ENCODE data around the gene PDE11A. TPM values are rescaled to one million over a fixed set of nuclear protein-coding genes. Genes with fewer than 3 reads are reported as not detected.

PDE11A gene
- total and polyA plus RNA-seq, 2 experiments from 2014 or later, result 0.08 to 0.73 TPM

DNA sequence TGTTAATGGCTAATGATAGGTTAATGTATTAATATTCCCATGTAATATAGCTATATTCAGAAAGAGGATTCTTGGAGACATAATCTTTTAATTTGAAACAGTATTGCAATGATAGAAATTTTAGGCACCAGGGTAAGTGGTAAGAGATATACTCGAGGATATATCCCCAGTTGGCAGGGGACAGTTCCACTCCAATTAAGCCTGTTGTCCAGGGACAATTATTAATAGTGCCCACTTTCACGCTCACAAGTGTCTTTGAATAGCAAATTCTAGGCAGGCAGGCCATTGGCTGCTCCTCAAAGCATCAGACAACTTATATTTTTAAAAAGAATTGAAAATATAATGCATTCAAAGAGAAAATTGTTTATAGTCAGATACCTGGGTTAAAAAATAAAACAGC, 190.7 kb downstream of the PDE11A start:
- H3K27ac ChIP-seq (ENCODE audit: low read depth), result no peak overlapping the region
- H3K4me3 Mint-ChIP-seq, result no peak overlapping the region
- H3K4me1 ChIP-seq (ENCODE audit: insufficient read depth), result no peaks in the 10 kb centered on the region
- H3K27me3 ChIP-seq (ENCODE audit: insufficient read depth), result no peaks in the 10 kb centered on the region
- no peaks in the 10 kb centered on the region for H3F3A ChIP-seq (replicated peaks; ENCODE audit: low read depth)
- no peaks in the 10 kb centered on the region for H3K79me2 ChIP-seq (replicated peaks; ENCODE audit: insufficient read depth)
- H3K36me3 Mint-ChIP-seq (ENCODE audit: low read depth), result no peaks in the 10 kb centered on the region
- no peak overlapping the region for H3K4me2 ChIP-seq
- no peaks in the 10 kb centered on the region for H3K9me3 Mint-ChIP-seq
- H4K20me1 ChIP-seq (replicated peaks; ENCODE audit: insufficient read depth), result no peaks in the 10 kb centered on the region
- 0 out of 3 replicates have a peak, but pooled peaks cover 2% of the 10 kb centered on the region for H3K4me1 Mint-ChIP-seq
- no peak for ATAC-seq
- no peaks in the 10 kb centered on the region for H3K27me3 Mint-ChIP-seq (ENCODE audit: insufficient read depth, low read depth, poor library complexity)
- no peak for DNase-seq (ENCODE audit: low spot score)
- H3K9me2 ChIP-seq (ENCODE audit: insufficient read depth), result peaks cover 16% of the 10 kb centered on the region; the same call in 1 of the 2 replicates
- TF ChIP-seq ZNF114 (CRISPR knock-in tag; IDR thresholded peaks at IDR 0.05) (no peak), NANOG (IDR thresholded peaks at IDR 0.05; ENCODE audit: borderline replicate concordance) (no peak)
- H3K4me3 ChIP-seq, result no peak overlapping the region
- no peak overlapping the region for H3K27ac Mint-ChIP-seq
- no peaks in the 10 kb centered on the region for H3K36me3 ChIP-seq (ENCODE audit: insufficient read depth)
- no peak overlapping the region for H2AFZ ChIP-seq

DNA sequence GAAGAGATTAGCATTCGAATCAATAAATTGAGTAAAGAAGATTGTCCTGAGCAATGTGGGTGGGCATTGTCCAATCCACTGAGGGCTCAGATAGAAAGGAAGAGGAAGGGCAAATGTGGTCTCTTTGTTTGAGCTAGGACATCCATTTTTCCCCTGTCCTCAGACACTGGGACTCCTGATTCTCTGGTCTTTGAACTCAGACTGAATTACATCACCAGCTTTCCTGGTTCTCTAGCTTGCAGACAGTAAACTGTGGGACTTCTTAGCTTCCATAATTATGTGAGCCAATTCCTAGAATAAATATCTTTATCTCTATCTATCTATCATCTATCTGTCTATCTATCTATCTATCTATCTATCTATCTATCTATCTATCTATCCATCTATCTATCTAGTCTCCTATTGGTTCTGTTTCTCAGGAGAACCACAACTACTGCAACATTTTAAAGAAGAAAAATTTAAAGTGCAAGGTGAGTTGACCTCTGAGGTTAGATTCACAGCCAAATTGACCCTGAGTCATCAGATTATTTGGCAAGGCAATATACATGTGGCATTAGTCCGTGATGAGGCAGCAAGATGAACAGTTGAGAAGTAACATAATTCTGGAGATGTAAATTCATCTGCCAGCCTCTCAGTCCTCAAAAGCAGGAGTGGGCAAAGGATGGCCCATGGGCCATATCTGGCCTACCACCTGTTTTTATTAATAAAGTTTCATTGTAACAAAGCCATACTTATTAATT, 191.4 kb downstream of the PDE11A start:
- no peak for DNase-seq (ENCODE audit: low spot score)
- TF ChIP-seq EZH2 (IDR thresholded peaks at IDR 0.05; ENCODE audit: low read depth, unreplicated experiment) (no peak), EZH2phosphoT487 (IDR thresholded peaks at IDR 0.05; ENCODE audit: unreplicated experiment) (no peak), ZNF114 (CRISPR knock-in tag; IDR thresholded peaks at IDR 0.05) (no peak), POLR2AphosphoS5 (IDR thresholded peaks at IDR 0.05; ENCODE audit: low read depth) (no peak), ZNF331 (CRISPR knock-in tag; IDR thresholded peaks at IDR 0.05; ENCODE audit: low read depth) (no peak), CREB1 (CRISPR knock-in tag; IDR thresholded peaks at IDR 0.05; ENCODE audit: low read depth) (no peak)
- TF ChIP-seq, protein P1, sequence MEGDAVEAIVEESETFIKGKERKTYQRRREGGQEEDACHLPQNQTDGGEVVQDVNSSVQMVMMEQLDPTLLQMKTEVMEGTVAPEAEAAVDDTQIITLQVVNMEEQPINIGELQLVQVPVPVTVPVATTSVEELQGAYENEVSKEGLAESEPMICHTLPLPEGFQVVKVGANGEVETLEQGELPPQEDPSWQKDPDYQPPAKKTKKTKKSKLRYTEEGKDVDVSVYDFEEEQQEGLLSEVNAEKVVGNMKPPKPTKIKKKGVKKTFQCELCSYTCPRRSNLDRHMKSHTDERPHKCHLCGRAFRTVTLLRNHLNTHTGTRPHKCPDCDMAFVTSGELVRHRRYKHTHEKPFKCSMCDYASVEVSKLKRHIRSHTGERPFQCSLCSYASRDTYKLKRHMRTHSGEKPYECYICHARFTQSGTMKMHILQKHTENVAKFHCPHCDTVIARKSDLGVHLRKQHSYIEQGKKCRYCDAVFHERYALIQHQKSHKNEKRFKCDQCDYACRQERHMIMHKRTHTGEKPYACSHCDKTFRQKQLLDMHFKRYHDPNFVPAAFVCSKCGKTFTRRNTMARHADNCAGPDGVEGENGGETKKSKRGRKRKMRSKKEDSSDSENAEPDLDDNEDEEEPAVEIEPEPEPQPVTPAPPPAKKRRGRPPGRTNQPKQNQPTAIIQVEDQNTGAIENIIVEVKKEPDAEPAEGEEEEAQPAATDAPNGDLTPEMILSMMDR (conservative IDR thresholded peaks at IDR 0.05; ENCODE audit: low read depth in 2 of 2), result no peak
- TF ChIP-seq, protein P2, sequence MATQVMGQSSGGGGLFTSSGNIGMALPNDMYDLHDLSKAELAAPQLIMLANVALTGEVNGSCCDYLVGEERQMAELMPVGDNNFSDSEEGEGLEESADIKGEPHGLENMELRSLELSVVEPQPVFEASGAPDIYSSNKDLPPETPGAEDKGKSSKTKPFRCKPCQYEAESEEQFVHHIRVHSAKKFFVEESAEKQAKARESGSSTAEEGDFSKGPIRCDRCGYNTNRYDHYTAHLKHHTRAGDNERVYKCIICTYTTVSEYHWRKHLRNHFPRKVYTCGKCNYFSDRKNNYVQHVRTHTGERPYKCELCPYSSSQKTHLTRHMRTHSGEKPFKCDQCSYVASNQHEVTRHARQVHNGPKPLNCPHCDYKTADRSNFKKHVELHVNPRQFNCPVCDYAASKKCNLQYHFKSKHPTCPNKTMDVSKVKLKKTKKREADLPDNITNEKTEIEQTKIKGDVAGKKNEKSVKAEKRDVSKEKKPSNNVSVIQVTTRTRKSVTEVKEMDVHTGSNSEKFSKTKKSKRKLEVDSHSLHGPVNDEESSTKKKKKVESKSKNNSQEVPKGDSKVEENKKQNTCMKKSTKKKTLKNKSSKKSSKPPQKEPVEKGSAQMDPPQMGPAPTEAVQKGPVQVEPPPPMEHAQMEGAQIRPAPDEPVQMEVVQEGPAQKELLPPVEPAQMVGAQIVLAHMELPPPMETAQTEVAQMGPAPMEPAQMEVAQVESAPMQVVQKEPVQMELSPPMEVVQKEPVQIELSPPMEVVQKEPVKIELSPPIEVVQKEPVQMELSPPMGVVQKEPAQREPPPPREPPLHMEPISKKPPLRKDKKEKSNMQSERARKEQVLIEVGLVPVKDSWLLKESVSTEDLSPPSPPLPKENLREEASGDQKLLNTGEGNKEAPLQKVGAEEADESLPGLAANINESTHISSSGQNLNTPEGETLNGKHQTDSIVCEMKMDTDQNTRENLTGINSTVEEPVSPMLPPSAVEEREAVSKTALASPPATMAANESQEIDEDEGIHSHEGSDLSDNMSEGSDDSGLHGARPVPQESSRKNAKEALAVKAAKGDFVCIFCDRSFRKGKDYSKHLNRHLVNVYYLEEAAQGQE (IDR thresholded peaks at IDR 0.05; ENCODE audit: unreplicated experiment), result no peak
- TF ChIP-seq, protein P3, sequence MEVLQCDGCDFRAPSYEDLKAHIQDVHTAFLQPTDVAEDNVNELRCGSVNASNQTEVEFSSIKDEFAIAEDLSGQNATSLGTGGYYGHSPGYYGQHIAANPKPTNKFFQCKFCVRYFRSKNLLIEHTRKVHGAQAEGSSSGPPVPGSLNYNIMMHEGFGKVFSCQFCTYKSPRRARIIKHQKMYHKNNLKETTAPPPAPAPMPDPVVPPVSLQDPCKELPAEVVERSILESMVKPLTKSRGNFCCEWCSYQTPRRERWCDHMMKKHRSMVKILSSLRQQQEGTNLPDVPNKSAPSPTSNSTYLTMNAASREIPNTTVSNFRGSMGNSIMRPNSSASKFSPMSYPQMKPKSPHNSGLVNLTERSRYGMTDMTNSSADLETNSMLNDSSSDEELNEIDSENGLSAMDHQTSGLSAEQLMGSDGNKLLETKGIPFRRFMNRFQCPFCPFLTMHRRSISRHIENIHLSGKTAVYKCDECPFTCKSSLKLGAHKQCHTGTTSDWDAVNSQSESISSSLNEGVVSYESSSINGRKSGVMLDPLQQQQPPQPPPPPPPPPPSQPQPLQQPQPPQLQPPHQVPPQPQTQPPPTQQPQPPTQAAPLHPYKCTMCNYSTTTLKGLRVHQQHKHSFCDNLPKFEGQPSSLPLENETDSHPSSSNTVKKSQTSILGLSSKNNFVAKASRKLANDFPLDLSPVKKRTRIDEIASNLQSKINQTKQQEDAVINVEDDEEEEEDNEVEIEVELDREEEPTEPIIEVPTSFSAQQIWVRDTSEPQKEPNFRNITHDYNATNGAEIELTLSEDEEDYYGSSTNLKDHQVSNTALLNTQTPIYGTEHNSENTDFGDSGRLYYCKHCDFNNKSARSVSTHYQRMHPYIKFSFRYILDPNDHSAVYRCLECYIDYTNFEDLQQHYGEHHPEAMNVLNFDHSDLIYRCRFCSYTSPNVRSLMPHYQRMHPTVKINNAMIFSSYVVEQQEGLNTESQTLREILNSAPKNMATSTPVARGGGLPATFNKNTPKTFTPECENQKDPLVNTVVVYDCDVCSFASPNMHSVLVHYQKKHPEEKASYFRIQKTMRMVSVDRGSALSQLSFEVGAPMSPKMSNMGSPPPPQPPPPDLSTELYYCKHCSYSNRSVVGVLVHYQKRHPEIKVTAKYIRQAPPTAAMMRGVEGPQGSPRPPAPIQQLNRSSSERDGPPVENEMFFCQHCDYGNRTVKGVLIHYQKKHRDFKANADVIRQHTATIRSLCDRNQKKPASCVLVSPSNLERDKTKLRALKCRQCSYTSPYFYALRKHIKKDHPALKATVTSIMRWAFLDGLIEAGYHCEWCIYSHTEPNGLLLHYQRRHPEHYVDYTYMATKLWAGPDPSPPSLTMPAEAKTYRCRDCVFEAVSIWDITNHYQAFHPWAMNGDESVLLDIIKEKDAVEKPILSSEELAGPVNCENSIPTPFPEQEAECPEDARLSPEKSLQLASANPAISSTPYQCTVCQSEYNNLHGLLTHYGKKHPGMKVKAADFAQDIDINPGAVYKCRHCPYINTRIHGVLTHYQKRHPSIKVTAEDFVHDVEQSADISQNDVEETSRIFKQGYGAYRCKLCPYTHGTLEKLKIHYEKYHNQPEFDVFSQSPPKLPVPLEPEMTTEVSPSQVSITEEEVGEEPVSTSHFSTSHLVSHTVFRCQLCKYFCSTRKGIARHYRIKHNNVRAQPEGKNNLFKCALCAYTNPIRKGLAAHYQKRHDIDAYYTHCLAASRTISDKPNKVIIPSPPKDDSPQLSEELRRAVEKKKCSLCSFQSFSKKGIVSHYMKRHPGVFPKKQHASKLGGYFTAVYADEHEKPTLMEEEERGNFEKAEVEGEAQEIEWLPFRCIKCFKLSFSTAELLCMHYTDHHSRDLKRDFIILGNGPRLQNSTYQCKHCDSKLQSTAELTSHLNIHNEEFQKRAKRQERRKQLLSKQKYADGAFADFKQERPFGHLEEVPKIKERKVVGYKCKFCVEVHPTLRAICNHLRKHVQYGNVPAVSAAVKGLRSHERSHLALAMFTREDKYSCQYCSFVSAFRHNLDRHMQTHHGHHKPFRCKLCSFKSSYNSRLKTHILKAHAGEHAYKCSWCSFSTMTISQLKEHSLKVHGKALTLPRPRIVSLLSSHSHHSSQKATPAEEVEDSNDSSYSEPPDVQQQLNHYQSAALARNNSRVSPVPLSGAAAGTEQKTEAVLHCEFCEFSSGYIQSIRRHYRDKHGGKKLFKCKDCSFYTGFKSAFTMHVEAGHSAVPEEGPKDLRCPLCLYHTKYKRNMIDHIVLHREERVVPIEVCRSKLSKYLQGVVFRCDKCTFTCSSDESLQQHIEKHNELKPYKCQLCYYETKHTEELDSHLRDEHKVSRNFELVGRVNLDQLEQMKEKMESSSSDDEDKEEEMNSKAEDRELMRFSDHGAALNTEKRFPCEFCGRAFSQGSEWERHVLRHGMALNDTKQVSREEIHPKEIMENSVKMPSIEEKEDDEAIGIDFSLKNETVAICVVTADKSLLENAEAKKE (CRISPR knock-in tag; IDR thresholded peaks at IDR 0.05), result no peak

More for the DNA sequence above, 191.4 kb downstream of the PDE11A start:
- no peaks in the 10 kb centered on the region for H3K4me1 ChIP-seq (ENCODE audit: insufficient read depth)
- H4K20me1 ChIP-seq (replicated peaks; ENCODE audit: insufficient read depth), result no peaks in the 10 kb centered on the region
- Mint-ChIP-seq H3K36me3 (ENCODE audit: low read depth) (no peaks in the 10 kb centered on the region), H3K27me3 (ENCODE audit: insufficient read depth, low read depth, poor library complexity) (no peaks in the 10 kb centered on the region), H3K4me1 (no peaks in the 10 kb centered on the region), H3K4me3 (no peak overlapping the region), H3K27ac (no peak overlapping the region), H3K9me3 (no peaks in the 10 kb centered on the region)
- no peak overlapping the region for H3K4me3 ChIP-seq
- H3F3A ChIP-seq (replicated peaks; ENCODE audit: low read depth), result no peaks in the 10 kb centered on the region
- H3K4me2 ChIP-seq, result no peak overlapping the region
- no peak overlapping the region for H3K27ac ChIP-seq (ENCODE audit: low read depth)
- H3K36me3 ChIP-seq (ENCODE audit: insufficient read depth), result no peaks in the 10 kb centered on the region
- no peak for ATAC-seq
- no peaks in the 10 kb centered on the region for H3K27me3 ChIP-seq (ENCODE audit: insufficient read depth)
- no peak overlapping the region for H2AFZ ChIP-seq
- peaks cover 16% of the 10 kb centered on the region; the same call in 1 of the 2 replicates for H3K9me2 ChIP-seq (ENCODE audit: insufficient read depth)
- H3K79me2 ChIP-seq (replicated peaks; ENCODE audit: insufficient read depth), result no peaks in the 10 kb centered on the region
